Measurements from ENCODE around the gene DYRK3.
"Not testable (repeated sequence)": the region's sequence is repeated elsewhere in the genome, so short reads cannot be mapped to it uniquely, and the experiment has no call there.

Gene DYRK3

GRCh38 chr1:206635080-206635977 is at the start of gene DYRK3:
TSS of gene DYRK3 (plus strand) at chr1:206635536. CDS start at chr1:206635704, 168 bp downstream.
- DNase-seq, result peak; percentile 68 to 91

GRCh38 chr1:206586501-206587445 is 48.6 kb upstream of the DYRK3 start:
- DNase-seq, result no peak

- no peak for DNase-seq
Measured at GRCh38 chr1:206587904-206588303, 47.4 kb upstream of the DYRK3 start.

- DNase-seq, result no peak
Measured at GRCh38 chr1:206588492-206588891, 46.8 kb upstream of the DYRK3 start.

- no peak for DNase-seq
Measured at GRCh38 chr1:206589206-206589605, 46.1 kb upstream of the DYRK3 start.

GRCh38 chr1:206590025-206590758 is 45.1 kb upstream of the DYRK3 start:
- DNase-seq, result no peak

GRCh38 chr1:206591226-206591625 is 44.1 kb upstream of the DYRK3 start:
- DNase-seq, result no peak

GRCh38 chr1:206591696-206592095 is 43.6 kb upstream of the DYRK3 start:
- no peak for DNase-seq

- DNase-seq, result no peak
Measured at GRCh38 chr1:206593351-206593925, 41.9 kb upstream of the DYRK3 start.

GRCh38 chr1:206595581-206596318 is 39.6 kb upstream of the DYRK3 start:
- no peak for DNase-seq

GRCh38 chr1:206596319-206596666 is 39.0 kb upstream of the DYRK3 start:
- DNase-seq, result no peak

- no peak for DNase-seq
Measured at GRCh38 chr1:206600527-206600926, 34.8 kb upstream of the DYRK3 start.

- DNase-seq, result no peak
Measured at GRCh38 chr1:206604861-206605260, 30.5 kb upstream of the DYRK3 start.

GRCh38 chr1:206606867-206607266 is 28.5 kb upstream of the DYRK3 start:
- peak; percentile 7 to 31 for DNase-seq

- DNase-seq, result peak in 1 of 2 experiments; percentile 42
Measured at GRCh38 chr1:206608108-206608698, 27.1 kb upstream of the DYRK3 start.

- DNase-seq, result no peak
Measured at GRCh38 chr1:206609229-206609991, 25.9 kb upstream of the DYRK3 start.

- peak; percentile 67 to 92 for DNase-seq
Measured at GRCh38 chr1:206612129-206612876, 23.0 kb upstream of the DYRK3 start, which contains the start of gene EIF2D. TSS of gene EIF2D (minus strand) at chr1:206612465. CDS start at chr1:206612342, 123 bp downstream.

GRCh38 chr1:206626396-206626795 is 8.9 kb upstream of the DYRK3 start:
- DNase-seq, result not testable (repeated sequence)

- DNase-seq, result no peak
Measured at GRCh38 chr1:206628916-206629315, 6.4 kb upstream of the DYRK3 start.

GRCh38 chr1:206631085-206631509 is 4.2 kb upstream of the DYRK3 start:
- DNase-seq, result peak; percentile 77 to 85

All from NCI-H526 (cell line).